Endothelial cell of umbilical vein (primary cell): ENCODE data around the gene GLI1.

Source experiments
- EZH2 ChIP-seq: IDR thresholded peaks from 2 replicates; pipeline ENCODE4 v1.6.1; 2012; ENCODE audit warnings: borderline replicate concordance, low read depth, mild to moderate bottlenecking, moderate library complexity, low read length, inconsistent platforms; ENCODE audit not compliant: severe bottlenecking
- POLR2AphosphoS5 ChIP-seq: IDR thresholded peaks from 2 replicates; pipeline ENCODE4 v1.6.1; 2012; ENCODE audit warnings: low read depth, mild to moderate bottlenecking, control low read depth, low read length, moderate library complexity; ENCODE audit not compliant: insufficient read depth

- TF ChIP-seq POLR2AphosphoS5 (no peak), EZH2 (no peak)
Measured at GRCh38 chr12:57470286-57470969, 10.8 kb downstream of the GLI1 start.
